RKO (cell line): Measurements from ENCODE around the gene RNASE13.
"Not testable (repeated sequence)": the region's sequence is repeated elsewhere in the genome, so short reads cannot be mapped to it uniquely, and the experiment has no call there.

Experiments
- DNase-seq: peaks from one replicate; pipeline ENCODE4 v3.0.0-alpha.2; 2016; ENCODE audit warnings: low spot score

Gene RNASE13

DNA sequence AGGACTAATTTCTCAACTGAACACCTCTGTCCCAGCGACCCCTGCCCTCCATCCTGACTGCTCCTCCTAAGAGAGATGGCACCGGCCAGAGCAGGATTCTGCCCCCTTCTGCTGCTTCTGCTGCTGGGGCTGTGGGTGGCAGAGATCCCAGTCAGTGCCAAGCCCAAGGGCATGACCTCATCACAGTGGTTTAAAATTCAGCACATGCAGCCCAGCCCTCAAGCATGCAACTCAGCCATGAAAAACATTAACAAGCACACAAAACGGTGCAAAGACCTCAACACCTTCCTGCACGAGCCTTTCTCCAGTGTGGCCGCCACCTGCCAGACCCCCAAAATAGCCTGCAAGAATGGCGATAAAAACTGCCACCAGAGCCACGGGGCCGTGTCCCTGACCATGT is 8.3 kb upstream of the RNASE13 start:
- no peak for DNase-seq

DNA sequence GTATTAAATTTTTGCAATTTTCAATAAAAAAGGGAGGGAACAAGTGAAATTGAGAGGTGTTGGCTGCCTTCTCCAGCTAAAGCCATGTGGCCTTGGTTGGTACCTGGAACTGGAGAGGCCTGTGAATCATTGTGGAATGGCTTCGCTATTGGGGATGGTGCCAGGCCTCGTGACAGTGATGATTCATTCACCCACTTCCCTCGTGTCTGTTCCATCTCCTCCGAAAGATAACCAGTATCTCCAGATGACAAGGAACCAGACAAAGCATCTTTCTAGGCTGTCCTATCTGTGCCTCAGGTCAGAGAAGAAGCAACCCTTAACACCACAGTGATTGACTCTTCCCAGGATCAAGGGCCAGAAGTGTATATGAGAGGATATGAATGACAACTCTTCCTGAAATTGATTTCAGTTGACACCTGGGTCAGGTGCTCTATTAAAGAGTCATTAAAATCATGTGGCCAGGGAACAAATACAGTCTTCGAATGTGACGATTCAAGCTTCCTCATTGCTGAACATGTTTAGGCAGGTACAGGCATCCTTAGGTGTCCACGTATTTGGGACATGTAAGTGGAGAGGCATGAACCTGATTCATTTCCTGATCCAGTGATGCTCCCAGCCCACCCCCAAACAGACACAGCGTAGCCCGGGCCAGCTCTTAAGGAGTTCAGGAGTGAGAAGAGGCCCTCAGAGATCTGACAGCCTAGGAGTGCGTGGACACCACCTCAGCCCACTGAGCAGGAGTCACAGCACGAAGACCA is 7.2 kb upstream of the RNASE13 start, which contains the start of gene RNASE7:
RNASE7 (plus strand) TSS at position 687 of the 758 bp plus-strand sequence. CDS start 631 bp downstream, outside the sequence.
- DNase-seq, result no peak

DNA sequence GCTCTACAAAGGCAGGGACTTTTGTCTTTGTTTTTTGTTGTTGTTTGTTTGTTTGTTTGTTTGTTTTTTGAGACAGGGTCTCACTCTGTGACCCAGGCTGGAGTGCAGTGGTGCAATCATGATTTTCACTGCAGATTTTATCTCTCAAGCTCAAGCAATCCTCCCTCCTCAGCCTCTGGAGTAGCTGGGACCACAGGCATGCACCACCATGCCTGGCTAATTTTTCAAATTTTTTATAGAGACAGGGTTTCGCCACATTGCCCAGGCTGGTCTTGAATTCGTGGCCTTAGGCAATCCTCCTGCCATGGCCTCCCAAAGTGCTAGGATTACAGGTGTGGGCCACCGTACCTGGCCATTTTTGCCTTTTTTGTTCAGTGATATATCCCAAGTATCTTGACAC is 6.3 kb upstream of the RNASE13 start:
- not testable (repeated sequence) for DNase-seq

DNA sequence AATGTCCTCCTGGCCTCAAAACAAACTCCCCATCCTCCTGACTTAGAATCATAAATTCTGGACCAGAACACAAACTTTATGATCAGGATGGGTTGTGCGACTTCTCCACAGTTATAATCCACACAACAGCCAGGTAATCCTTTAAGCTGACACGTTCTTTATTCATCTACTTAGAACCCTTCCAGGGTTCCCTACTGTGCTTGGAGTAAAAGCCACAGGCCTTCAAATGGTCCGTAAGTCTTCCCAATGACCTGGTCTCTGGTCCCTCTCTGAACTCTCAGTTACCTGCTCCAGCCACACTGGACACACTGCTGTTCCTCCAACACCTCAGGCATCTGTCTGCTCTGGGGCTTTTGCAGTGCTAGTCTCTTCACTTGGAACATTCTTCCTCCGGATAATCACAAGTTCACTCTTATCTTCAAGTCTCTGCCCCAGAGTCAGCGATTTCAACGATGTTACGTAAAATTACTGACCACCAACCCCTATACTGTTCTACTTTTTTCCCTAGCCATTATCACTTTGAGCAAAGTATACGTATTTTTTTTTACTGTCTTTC is 5.8 kb upstream of the RNASE13 start:
- no peak for DNase-seq

DNA sequence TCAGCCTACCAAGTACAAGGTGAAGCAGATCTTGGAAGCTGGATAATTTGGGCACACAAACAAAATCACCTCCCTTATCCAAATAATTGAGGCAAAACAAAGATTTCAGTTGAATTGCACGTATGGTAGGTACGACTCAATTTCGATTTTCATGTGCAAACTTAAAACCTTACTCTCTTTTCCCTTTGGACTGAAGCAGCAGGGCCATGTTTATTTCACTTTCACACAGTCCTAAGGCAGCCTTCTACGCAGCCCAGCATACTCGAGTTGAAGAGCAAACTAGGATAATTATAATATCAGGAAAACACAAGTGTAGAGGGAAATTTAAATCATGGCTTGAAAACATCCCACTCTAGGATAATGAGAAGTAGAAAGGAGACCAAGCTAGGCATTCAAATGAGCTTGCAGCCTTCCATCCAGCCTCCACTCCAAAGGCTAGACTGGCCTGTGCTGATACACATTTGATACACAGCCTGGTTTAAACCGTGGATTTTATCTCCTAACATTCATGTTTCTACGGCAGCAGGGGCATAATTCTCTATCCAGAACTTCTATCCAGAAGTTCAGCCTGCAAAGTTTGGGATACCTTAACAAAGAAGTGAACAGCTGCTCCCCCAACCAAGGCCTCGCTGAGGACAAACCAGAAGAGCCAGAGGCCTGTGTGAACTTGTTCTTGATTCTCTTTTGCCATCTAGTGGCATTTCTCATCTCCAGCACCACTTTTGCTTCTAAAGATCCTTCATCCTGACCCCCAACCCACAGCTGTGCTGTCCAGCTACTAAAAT is 5.2 kb upstream of the RNASE13 start:
- DNase-seq, result peak; percentile 70

DNA sequence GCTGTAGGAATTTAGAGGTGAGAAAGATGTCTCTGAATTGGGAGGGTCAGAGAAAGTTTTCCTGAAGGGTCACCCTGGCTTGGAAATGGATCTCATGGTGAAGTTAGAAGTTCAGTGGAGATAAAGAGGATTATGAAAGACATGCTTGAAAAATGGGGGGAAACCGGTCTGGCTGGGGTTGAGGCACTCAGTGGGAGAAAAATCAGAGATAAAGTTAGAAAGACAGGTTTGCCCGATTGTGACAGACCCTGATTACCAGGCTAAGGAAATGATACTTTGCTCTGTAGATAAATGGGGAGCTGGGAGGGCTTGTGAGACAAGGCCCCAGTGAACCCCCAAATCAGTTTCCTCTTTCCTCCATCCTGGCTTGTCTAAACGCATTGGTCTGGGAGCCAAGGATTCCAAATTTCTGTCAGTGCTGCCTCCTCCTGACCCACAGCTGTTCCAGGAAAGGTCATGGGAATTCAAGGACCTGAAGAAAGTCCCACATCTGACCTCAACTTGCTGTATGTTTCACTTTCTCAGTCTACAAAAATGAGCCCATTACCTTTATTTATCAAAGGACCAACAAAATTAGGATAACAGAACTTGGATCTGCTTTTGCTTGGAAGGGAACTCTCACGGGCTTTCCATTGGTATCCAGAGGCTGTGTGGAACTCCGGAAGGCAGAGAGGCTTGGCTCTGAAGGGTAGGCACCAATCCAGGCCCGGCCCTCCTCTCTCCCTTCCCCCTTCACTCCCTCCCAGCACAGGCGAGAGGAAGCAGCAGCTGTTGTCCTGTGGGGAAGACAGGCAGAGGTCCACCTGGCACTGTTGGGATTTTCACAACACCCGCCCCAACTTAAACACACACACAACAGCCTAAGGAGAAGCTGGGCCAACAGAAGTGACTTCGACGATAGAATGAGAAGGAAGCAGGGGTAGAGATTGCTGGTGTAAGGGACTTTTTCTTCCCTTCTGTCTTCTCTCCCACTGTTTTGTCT is 4.1 kb upstream of the RNASE13 start:
- no peak for DNase-seq

DNA sequence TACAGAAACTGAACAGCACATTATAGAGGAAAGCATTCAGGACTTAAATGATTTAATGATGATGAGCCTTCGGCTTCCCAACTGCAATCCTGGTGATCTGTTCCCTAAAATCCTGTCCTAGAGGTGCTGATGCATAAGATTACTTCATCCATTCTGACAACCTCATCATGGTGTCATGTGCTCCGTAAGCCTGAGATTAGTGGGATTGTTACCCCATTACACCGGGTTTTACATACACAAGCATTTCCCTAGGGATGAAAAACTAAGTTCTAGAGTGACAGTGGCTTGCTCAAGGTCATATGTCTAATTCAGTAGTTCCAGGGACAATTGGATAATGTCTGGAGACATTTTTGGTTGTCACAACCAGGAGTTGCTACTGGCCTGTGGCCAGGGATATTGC is 2.5 kb upstream of the RNASE13 start:
- DNase-seq, result no peak

DNA sequence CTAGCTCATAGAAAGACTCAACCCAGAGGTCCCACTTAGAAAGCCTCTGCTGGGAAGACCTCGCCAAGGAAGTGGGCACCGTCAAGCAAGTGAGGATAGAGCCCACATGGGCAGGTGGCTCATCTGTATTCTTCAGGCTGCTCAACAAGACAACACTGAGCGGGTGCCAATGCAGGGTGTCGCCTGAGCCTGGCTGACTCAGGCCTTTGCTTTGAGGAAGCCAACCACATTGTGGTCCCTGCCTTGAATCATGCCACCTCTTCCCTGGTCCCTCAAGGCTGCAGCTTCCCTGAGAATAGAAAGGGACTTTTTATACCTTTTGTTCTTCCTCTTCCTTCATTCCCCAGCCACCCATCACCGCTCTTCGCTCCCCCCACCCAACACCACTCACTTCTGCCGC is 2.1 kb upstream of the RNASE13 start:
- DNase-seq, result no peak

DNA sequence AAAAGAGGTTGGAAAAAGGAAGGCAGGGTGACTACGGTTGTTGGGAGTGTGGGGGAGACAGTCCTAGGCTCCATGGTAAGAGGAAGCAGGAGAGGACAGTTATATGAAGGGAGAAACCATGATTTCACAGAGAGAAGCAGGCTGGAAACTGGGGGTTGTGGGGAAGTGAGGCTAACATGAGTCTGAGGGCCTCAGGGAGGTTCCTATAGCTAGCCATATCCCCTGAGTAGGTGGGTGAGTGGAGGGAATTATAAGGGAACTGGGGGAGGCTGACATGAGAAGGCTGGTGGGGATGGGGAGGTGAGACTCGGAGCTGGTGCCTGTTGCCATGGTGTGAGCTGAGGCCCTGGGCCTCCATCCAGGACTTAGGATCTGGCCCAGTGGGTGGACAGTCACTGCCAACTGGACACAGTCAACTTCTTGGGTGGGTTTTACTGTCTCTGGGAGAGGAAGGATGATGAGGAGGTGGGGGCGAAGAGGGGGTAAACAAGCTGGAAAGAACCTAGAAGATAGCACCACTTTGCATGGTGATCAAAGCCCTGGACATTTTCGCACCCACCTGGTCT is 1.4 kb downstream of the RNASE13 start:
- DNase-seq, result no peak

DNA sequence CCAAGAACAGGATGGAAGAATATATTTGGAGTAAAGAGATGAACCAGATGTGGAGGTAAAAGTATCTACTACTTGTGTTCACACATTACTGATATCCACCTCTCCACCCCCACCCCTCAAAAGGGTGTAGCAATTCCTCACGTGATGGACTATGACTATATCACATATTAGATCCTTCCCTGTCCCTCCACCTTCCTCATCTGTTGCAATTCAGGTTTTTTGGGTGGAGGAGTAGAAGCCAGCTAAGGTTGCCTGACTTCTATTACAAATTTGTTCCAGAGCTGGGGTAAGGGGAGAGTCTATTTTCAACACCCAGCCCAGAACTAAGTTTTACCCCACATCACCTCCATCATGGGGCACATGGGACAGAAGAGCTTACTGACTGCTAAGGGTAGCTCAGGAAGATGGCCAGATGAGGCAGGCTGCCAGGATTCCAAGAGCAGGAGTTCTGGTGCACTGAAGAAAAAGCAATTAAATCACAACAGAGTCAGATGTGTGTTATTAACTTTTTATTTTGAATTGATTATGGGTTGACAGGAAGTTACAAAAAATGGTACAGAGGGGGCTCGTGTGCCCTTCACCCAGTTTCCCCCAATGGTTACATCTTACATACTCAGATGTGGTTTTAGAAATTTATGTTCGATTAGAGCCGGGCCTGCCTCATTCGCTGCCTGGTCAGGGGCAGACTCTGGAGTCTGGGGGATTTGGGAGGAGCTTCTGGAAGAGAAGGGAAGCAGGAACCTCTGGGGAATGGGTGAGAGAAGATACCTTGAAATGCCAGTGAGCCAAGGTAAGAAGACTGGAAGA is 2.1 kb downstream of the RNASE13 start:
- DNase-seq, result no peak

DNA sequence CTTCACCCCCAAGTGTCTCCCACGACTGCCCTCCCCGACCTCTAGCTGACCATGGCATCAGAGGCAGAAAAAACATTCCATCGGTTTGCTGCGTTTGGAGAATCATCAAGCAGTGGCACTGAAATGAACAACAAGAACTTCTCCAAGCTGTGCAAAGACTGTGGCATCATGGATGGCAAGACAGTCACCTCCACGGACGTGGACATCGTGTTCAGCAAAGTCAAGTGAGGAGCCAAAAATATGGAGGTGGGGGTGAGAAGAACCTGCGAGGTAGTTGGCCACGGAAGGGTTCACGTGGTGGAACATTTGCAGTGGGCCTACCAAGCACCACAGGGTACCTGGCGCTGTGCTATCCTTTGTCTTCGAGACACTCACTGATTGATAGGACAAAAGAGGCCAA is 4.1 kb downstream of the RNASE13 start:
- no peak for DNase-seq

DNA sequence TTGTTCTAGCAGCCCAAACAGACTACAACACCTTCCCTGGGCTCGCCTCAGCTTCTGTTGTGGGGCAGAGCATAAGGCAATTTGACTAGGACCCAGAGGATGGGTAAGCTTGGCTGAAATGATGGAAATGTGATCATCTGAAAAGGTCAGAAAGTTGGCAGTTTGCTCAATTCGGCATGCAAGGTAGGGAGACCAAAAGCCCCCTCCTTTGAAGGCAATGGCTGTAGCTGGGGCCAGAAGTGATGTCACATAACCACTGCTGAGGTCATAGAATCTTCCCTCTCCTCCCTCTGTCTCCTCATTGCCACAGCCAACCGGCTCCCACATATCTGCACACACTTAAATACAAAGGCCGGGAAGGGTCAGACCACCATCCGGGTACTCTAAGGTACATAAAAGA is 4.7 kb downstream of the RNASE13 start, which contains the start of gene TPPP2:
TPPP2 (plus strand) TSS at position 301 of the 400 bp plus-strand sequence. CDS start 365 bp downstream, outside the sequence.
- DNase-seq, result no peak

DNA sequence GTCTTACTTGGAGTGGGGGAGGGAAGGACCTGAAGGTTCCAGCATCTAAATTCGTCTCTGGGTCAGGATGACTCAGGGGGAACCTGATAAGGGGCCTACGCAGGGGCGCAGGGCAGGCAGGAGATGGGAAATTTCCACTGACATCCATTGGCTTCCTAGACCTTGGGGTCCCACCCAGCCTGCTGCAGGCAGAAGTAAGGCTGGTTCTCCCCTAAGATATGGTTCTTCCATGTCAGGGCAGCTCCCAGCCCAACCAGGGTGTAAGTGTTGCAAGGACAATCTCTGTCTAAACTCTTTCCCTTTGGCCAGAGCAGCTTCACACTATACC is 7.7 kb downstream of the RNASE13 start:
- no peak for DNase-seq

DNA sequence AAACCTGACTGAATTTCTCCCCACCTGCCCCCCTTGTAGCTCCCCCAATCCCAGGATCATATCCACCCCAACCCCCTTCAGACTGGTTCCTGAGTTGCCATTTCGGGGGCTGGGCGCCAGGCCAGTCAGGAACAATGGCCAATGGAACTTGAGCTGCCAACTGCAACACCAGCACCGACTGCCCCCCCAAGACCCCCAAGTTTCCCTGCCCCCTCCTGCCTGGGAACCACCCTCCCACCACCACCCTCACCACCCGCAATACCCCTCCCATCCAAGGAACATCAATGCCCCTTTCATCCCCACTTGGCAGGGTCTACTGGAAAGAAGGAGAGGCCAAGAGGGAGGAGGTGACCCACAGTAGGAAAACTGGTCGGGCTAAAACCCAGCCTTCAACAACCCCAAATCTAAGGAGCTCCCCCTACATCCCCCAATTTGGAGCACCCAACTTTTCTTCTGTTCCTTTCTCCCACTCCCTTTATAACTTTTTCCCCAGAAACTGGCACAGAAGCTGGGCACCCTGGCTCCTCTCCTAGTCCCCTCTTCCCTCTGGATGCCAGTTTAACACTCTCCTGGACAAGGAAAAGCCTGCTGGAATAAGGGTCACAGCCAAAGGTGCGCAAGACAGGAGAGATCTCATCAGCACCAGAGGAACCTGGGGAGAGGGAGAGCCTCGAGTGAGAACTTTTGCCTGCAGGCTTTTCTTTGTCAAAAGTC is 8.2 kb downstream of the RNASE13 start:
- no peak for DNase-seq

DNA sequence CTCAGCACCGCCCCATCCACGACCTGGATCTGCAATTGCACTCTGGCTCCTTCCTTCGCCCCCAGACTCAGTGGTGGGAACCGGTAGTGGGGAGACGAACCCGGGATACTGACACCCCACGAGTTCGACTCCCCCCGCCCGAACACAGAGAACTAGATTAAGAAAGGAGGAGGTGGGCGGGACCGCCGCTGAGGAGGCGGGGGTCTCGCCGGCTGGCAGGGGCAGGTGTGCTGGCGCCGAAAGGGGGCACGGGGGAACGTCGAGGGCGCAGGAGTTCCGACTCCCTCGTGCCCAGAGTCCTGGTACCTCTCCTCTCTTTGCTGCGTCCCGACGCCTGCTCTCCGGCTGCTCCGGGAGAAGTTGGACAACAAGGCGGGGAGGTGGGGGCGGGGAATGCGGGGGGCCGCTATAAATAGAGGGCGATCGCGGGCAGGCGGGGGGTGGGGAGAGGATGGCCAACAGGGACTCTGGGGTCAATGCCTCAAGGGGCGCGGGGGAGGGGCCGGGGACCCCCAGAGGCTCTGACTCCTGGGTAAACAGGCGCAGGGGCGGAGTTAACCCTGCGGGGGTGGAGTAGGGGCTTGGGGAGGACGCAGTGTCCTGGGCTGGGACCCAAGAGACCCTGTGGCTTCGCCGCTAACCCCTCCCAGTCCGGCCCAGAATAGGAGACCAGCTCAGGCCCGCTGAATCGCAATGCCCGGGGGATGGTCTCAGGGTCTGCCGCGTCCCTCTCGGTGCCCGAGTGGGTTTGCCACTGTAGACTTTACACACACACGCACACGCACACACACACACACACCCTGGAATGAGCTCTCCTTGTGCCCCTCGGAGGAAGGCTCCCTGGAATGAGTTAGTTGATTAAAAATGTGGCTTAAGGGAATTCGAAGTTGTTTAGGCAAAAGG is 9.0 kb downstream of the RNASE13 start:
- DNase-seq, result no peak

DNA sequence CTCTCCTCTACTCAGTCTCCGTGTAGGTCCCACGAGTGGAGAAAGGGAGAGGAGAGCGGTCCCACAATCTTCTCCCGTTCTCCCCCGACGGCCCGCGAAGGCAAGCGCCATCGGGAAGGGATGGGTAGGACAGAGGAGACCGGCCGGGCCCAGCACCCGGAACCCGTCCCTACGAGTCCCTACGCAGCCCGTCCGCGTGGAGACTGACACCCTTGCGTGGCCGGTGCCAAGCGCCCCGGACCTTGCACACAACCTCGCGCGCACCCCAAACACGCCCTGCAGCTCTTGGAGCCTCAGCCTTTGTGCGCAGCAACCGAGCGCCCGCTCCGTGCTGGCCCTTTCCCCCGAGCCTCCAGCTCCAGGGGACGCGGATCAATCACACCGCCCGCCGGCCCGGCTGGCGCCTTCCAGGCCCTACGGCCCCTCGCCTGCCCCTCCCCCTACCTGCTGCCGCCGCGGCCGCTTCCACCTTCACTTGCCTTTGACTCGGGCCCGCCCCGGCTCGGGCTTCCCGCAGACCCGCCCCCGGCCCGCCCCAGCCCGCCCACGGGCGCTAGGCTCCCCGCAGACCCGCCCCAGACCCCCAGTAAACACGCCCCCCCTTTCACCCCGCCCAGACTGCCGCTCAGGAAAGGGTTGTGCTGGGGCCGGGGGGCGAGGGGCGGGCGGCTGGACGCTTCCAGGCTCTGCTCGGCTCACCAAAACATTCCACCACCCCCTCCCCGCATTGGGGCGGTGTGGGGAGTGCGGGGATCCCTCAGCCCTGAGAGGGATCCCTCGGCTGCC is 9.8 kb downstream of the RNASE13 start, which contains the start of gene NDRG2:
NDRG2 (minus strand) TSS at position 477 of the 786 bp plus-strand sequence. CDS start 1,746 bp downstream, outside the sequence.
- DNase-seq, result no peak

DNA sequence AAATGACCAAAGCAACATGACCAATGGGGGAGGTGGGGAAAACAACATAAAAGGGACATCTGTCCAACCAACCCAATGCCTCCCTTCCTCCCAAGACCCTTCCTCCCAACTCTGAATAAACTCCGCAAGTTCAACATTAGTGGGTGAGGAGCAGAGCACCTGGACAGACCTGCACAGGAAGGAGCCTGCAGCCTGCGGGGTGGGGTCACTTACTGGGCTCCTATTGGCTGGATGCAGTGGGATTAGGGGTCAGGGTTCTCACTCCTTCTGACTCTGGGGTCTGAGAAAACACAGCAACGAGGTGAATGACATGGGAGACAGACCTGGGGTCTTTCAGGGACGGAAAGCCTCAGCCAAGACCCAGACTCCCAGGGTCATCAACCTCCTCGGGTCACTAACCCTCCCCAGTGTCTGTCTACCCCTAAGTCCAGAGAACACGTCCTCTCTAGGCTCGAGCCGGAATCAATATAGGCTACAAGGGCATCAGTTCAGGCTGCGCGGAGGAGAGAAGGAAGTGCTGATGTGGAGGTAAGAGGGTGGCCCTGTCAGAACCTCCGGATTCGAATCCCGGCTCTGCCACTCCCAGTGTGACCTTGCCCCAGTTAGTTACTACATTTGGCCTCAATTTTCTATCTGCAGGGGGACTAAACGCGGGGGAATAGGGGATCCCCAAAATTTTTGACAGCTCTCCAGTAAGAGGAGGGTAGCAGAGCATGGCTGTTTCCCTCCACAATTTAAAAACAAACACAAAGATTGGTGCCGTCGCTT is 10.6 kb downstream of the RNASE13 start:
- DNase-seq, result no peak
